ENCODE data around the gene IL34. TPM values are rescaled to one million over a fixed set of nuclear protein-coding genes. Genes with fewer than 3 reads are reported as not detected.

IL34 gene
- polyA plus RNA-seq, 4 donors: 0.71 to 1.7 (median 0.97) TPM

DNA sequence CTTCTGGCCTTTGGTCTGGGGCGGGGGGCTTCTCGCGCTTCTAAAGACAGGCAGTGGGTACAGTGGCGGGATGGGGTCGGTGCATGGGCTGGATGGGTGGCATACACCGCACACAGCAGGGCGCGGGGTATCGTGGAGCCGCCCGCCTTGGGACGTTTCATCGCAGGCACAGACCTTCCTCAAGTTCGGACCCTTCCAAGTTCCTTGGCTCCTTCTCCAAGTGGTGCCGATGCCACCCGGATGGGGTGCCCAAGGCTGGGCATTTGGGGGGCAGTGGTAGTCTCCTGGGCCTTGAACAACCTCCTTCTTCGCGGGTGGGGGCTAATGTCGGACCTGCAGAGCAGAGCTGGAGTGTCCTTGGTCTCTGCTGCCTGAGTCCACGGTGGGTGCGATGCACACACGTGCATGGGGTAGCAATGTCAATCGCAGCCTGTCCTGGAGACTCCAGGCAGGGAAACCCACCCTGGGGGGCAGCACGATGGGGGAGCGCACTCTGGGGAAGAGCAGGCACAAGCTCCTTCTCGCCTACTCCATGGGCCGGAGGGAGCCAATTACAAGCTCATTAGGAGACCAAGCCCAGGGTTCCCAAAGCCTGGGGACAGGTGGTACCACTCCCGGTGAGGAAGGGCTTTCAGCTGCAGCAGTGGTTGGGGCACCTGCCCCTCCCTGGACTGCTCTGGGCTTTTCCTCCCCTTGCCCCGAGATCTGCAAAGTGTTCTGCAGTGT, 40.2 kb downstream of the IL34 start:
- DNase-seq (ENCODE audit: low read depth in 4 of 4, low spot score in 3 of 4): no peak

DNA sequence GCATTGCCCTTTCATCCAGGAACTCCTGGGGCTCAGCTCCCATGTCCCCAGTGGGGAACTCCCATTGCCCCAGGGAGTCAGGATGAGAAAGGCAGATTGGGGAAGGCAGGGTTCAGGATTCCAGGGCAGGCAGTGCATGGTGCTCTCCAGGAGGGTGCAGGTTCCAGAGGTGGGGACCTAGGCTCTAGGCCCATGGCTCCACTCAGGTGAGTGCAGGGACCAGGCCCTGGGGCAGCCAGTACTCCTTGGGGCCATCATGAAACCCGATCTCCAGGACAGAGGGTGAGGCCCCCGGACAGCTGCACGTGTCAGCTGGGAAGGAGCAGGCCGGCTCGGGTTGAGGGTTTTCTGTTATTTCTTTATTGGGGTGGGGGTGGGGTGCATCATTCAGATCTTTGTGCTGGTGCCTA, 40.7 kb downstream of the IL34 start:
- no peak for DNase-seq (ENCODE audit: low read depth in 4 of 4, low spot score in 3 of 4)

DNA sequence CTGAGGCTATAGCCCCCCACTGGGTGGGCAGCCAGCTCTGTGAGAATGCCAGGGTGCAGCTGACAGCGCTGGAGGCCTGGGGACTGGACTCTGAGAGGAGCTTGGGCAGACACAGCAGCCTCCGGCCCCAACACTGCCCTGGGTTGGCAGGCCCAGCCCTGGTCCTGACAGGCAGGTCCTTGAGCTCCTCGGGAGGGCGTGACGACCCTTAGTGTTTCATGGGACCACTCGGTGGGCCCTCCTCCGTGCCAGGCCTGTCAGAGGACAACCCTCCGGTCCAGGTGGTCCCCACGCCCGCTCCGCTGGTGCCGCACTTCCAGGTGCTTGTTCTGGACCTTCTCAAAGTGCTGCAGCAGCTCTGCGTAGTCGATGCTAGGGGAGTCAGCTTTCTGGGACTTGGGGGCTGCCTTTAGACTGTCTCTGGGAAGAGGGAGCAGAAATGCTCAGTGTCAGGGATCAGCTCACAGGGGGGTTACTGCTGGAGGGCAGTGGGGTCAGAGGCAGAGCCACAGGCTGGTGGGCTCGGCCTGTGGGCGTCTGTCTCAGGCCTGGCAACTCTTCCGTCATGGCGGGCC, 41.4 kb downstream of the IL34 start:
- no peak for DNase-seq (ENCODE audit: low read depth in 4 of 4, low spot score in 3 of 4)

DNA sequence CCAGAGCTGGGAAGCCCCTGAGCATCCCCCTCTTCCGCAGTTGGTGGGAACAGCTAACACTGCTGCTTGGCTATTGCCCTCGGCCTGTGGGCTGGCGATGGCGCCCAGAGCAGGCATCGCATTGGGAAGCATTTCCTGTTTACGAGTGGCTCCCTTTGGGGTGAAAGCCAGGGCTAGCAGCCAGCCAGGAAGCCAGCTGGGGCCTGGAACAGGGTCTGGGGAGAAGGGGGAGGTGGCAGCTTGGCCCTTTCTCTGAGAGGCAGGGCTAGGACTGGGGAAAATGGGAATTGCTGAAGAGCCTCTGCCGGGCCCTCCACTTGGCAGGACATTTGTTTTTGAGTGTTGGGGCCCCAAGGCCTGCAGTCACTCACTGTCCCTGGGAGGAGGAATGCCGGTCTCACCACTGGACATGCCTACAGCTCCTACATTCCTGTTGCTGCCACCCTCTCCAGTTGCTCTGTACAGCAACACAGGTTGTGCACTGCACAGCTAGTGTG, 41.9 kb downstream of the IL34 start:
- no peak for DNase-seq (ENCODE audit: low read depth in 4 of 4, low spot score in 3 of 4)

DNA sequence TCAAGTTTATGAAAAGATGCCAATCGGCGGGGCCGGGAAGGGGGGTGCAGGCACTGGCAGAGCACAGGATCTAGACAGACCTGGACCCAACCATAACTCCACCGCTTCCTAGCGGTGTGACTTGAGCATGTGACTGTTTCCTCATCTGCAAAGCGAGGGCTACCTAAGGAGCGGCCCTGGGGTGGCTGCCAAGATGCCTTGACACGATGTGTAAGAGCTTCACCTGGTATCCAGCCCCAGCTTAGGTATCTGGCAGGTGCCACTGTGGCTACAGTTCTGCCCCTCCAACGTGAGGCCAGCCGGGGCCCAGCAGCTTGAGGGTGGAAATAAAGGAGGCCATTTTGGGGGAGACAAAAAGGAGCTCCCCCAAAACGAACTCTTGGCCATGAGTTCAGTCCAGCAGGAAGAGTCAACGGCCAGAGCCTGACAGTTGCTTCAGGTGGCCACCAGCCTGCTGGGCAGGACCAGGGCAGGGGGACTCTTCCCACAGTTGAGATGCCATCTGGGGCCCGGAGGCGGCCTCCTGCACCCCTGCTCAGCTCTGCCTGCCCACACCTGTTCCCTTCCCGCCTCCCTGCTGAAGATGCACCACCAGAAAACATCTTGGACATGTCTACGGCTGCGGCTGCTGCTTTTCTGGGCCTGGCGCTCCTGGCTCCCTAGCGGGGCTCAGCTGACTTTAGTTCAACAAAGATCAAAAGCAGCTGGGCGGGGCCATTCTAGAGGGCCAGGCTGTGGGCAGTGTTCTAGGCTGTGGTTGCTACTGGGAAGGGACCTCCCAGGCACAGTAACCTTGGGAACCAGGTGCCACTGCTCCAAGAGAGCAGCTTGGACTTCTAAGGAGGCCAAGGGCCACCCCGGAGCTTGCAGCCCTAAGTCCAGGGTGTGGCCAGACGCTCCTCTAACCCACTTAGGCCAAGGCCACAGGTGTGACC, 42.9 kb downstream of the IL34 start:
- DNase-seq (ENCODE audit: low read depth in 4 of 4, low spot score in 3 of 4): no peak

DNA sequence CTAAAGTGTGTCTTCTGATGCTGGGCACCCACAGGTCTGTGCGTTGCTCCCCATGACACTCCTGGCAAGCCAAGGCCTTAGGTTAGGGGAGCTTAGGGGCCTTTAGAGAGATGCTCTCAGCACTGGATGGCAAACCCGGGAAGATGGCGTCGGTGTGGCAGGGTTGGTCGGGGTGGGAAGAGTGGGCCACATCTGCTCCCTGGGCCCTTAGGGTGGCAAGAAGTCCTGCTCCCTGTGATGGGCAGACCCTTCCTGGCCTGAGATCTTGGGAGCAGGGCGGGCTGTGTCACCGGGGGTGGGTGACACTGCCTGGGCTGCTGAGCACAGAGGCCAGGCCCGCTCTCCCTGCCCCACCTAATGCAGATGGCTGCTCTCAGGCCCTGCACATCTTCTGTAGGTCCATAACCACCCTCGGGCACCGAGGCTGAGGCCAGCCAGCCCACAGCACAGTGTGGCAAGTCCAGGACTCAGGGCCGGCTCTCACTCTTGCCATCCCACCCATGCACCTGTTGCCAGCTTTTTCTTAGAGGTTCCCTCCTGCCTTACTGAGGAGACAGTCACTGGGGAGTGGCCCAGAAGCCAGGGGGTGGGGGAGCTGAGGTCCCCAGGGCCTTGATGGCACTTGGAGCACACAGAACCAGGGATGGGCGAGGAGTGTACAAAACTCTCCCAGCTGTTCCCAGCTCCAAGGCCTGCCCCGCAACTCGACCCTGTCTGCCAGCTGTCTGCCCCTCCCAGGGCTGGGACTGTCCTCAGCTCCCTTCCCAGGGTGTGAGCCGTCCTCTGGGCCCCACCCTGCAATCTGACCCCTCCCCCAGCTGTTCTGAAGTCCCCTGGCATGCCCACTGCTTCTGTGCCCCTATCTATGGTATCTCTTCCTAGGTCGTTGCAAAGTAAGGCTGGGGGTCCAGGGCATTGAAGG, 43.9 kb downstream of the IL34 start:
- DNase-seq (ENCODE audit: low read depth in 4 of 4, low spot score in 3 of 4): no peak

GRCh38 chr16:70691223-70692129, 45.1 kb downstream of the IL34 start:
- DNase-seq (ENCODE audit: low read depth in 4 of 4, low spot score in 3 of 4): no peak

DNA sequence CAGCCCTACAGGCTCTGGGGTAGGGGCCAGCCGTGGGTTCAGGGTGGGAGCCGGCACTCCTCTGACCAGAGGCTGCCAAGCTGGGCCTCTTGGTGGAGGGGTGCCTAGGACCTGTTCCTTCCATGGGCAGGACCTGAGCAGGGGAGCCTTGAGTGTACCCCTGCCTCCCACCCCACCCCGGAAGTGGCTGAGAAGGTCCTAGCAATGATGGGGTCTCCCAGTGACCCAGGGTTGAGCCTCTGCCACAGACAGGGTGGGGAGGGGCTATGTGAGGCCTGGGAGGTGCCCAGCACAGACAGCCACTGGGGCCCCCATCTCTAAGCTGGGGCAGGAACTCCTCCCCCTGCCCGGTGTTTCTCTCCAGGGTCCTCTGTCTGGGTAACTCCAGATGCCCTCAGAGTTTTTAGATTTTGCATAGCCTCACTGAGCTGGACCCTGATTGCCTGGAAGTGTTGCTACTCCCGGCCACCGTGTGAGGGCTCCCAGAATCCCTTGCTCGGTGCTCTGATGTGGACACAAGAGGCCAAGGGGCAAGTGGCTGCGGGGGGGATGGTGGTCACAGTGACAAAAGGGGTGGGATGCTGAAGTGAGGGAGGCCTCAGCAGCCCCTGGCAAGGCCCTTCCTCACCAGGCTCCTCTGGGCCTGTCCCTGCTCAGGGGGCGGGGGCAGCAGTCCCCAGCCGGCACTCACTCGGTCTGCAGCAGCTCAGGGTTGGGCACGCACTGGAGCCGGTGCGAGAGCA, 45.9 kb downstream of the IL34 start:
- DNase-seq (ENCODE audit: low read depth in 4 of 4, low spot score in 3 of 4): no peak

DNA sequence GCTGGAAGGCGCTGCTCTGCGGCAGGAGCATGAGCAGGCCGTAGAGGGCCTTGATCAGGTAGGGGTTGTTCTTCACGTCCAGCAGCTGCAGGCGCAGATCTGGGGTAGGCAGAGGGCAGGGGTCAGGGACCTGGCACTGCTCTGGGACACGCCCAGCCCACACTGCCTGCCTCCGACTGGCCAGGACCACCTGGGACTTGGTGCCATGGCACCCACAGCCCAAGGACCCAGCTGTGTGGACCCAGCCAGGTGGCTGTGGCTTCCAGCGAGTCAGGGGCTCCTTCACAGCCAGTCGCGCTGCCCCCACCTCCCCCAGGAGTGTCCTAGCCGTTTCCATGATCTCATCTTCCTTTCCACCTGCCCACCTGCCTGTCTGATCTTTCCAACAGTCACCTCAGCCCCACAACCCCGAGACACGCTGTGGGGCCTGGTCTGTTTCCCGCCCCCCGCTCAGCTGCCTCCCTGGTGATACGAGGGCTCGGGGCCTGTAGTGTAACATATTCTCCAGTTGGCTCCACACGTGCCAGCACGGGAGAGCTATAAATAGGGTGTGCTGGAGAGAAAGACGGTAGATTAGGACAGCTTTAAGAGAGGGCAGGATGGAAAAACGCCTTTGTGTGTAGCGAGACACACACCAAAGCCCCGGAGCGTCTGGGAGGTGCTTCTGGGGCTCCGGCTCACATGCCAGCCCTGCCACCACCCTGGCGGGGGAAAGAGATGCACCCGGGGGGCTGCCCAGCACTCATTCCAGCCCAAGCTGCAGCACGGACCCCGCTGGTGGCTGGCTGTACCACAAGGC, 46.7 kb downstream of the IL34 start:
- DNase-seq (ENCODE audit: low read depth in 4 of 4, low spot score in 3 of 4): no peak

- DNase-seq (ENCODE audit: low read depth in 4 of 4, low spot score in 3 of 4): no peak
Measured at GRCh38 chr16:70694088-70694867, 47.9 kb downstream of the IL34 start.

GRCh38 chr16:70694868-70695218, 48.5 kb downstream of the IL34 start:
- no peak for DNase-seq (ENCODE audit: low read depth in 4 of 4, low spot score in 3 of 4)

DNA sequence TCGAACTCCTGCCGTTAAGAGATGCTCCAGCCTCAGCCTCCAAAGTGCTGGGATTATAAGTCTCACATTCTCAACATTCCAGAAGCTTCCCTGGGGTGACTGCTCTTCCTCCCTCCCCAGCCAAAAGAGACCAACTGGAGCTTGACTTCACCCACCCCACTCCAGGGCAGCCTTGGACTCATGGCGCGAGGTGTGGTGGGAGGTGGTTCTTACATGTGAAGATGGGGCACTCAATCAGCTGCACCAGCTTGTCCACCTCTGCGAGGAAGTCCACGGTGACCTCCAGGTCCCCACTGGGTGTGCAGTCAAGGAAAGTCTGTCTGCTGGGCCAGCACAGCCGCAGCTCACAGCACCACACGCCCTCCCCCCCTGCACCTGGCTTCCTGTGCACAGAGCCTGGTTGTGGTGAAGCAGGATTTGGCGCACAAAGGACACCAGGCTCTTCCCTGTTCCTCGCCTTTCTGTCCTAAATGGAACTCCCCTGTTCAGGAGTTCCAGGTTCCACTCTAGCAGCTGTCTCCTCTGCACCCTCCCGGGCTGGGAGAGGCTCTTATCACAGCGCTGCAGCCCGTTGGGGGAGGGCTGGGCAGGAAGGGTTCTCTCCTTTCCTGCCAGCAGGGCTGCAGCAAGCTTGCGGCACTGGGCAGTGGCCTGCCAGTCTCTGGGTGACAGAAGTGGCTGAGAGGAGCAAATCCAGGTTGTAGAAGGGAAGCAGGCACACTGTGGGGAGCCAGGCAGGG, 49.1 kb downstream of the IL34 start:
- DNase-seq (ENCODE audit: low read depth in 4 of 4, low spot score in 3 of 4): no peak

- no peak for DNase-seq (ENCODE audit: low read depth in 4 of 4, low spot score in 3 of 4)
Measured at GRCh38 chr16:70696355-70696754, 50.0 kb downstream of the IL34 start.

- no peak for DNase-seq (ENCODE audit: low read depth in 4 of 4, low spot score in 3 of 4)
Measured at GRCh38 chr16:70696952-70697593, 50.7 kb downstream of the IL34 start.

DNA sequence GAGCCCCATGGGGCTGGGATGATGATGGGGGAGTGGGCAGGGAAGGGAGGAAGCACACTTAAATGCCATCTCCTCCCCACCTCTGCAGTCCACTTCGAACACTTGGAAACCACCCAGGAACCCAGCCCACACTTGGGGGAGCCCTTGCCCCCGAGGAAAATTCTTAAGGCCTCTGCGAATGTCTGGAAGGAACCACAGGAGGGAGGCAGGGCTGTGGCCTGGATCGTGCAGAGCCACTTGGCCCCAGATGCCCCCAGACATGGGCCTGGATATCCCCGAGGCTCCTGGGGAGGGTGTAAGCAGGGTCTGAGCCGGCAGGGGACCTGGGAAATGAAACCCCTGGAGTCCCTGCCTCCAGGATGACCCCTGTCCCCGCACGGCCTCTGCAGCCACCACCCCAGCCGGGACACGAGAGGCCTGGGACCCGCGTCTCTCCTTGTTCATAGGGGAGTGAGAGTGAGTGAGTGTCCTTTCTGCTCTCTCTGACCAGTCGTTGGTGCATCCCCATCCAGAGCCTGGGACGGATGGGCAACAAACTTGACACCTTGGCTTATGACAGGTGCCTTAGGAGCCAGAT, 51.3 kb downstream of the IL34 start:
- DNase-seq (ENCODE audit: low read depth in 4 of 4, low spot score in 3 of 4): no peak

Measured in right renal pelvis (tissue), 4 donors.